HG03066 (cell line): ENCODE measurements around the gene UVRAG.

ENCODE experiments used
- ATAC-seq: cut with Tn5 transposase; IDR thresholded peaks from one replicate; pipeline ENCODE4 v1.9.1; 2021; ENCODE audit warnings: low read depth; ENCODE audit not compliant: unreplicated experiment

Gene UVRAG

DNA sequence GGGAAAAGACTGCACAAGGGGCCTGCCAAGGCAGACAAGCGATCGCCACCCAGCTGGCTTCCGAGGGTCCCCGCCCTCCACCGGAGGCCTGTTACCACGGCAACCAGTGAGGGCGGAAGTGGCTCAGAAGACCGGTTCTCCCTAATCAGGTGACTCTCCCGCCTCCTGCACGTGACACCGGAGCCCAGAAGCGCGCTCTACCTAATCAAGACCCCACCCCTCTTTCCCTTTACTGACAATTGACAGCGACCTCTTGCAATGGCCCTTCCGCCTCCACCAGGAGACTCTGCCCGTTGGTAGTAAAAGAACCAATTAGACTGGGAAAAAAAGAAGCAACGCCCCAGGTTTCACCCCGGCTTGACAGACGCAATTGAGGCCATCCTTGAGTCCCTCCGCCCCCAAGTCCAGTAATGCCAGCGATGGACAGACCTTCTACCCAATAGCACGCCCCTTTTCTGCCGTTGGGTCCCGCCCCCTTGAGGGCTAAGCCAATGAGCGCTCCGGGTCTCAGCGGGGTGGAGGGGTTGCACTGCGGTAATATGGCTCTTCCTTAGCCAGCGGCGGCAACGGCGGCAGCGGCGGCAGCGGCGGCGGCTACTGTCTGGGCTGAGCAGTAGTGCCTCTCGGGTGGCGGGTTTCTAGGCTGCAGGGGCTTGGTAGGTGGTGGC lies at the start of gene UVRAG:
UVRAG (plus strand) TSS at position 534 of the 668 bp plus-strand sequence. CDS start 198 bp downstream, outside the sequence.
- peak; percentile 76 for ATAC-seq

GRCh38 chr11:75766443-75767227 lies 48.4 kb upstream of the UVRAG start:
- ATAC-seq, result no peak

GRCh38 chr11:75767228-75767572 lies 47.8 kb upstream of the UVRAG start:
- ATAC-seq, result no peak

- ATAC-seq, result no peak
Observed at GRCh38 chr11:75767793-75768111, 47.3 kb upstream of the UVRAG start.

GRCh38 chr11:75768112-75768908 lies 46.7 kb upstream of the UVRAG start, which contains the start of gene DGAT2:
Gene DGAT2, plus strand, starts transcription at chr11:75768778. Its CDS starts 214 bp downstream, at chr11:75768992.
- ATAC-seq, result peak; percentile 67

DNA sequence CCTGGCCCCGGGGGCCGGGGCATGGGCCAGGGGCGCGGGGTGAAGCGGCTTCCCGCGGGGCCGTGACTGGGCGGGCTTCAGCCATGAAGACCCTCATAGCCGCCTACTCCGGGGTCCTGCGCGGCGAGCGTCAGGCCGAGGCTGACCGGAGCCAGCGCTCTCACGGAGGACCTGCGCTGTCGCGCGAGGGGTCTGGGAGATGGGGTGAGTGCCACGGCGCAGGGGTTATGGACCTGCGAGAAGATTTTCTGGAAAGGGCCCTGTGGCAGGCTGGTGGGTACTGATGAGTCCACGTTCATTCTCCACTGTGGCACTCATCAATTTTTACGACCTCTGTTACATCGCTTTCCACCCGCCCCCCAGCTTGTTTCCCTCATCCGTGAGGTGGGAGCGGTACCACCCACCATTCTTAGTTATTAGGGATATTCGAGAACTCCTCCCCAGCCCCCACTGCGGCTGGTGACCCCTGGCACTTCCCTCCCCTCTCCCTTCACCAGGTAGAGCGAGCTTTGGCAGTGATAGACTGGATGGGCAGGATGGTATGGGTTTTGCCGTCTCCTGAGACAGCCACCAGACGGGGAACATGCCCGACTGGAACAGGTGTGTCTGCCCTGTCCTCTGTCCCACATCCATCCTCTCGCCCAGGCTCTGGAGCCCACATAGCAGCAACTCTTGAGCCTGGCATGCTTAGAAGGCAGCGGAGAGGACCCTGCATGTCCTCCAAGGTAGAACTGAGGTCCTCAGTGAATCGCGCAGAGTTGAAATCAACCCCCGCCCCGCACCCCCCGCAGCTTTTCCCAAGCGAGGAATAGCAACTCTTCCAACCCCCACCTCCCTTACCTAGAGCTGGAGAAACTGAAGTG lies 45.9 kb upstream of the UVRAG start:
- ATAC-seq, result no peak

DNA sequence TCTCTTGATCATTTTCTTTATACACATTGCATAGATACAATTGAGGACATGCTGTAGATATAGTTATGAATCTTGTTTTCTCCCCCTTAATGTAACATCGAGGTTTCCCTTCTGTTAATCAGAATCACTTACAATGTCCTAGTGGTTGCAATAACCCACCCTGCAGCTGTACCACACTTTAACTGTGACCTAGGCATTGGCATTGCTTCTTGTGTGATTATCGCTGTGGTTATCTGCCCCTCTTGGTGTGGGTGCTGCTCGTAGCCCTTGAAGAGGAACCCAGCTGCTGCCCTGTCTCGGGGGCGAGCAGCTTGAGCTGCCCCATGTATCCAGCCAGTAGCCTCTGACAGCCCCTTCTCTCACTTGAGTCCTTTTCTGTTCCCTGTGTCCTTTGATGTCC lies 44.9 kb upstream of the UVRAG start:
- ATAC-seq, result no peak

GRCh38 chr11:75771646-75772410 lies 43.2 kb upstream of the UVRAG start:
- no peak for ATAC-seq

- peak; percentile 85 for ATAC-seq
Observed at GRCh38 chr11:75773595-75774353, 41.2 kb upstream of the UVRAG start.

DNA sequence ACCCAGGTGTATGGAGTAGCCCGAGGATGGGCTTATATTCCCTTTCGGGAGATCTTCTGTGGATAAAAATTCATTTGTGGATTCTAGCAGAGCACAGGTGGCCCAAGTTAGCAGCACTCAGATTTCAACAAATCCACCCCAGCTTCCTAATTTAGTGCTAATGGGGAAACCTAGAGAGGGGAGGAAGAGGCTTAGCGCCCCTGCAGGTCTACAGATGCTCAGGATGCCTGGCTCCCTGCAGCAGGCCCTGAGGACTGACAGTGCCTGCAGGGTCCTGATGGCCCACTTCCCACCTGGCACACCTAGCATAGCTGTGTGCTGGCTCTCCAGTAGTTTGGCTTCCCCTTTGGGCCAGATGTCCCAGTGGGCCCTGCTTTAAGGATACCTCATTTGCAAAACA lies 40.0 kb upstream of the UVRAG start:
- no peak for ATAC-seq

- ATAC-seq, result no peak
Observed at GRCh38 chr11:75776546-75776945, 38.5 kb upstream of the UVRAG start.

DNA sequence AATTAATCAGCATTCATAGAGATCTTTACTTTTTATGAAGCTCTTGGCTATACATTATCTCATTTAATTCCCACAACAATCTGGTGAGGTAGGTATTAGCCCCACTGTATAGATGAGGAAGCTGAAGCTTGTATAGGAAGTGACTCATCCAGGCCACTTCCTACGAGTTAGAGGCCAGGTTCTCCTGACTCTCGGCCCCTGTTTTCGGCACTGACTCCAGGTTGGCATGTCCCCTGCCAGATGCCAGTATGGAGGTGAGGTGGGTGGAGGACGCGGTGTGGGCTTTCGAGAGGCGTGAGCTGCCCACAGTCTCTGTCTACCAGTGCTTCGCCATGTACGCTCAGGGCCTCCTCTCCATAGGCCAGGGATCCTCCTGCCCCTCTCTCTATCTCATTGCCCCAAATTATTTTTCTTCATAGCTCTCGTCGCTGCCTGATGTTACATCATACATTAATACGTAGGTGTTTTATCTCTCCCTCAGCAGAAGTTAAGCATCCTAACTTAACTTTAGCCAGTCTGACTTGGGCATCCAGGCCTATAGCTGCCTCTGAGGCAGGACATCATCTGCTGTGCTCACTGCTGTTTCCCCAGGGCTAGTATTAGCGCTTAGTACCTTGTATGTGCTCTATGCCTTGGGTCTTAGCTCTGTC lies 37.4 kb upstream of the UVRAG start:
- no peak for ATAC-seq

GRCh38 chr11:75778962-75779361 lies 36.0 kb upstream of the UVRAG start:
- no peak for ATAC-seq

DNA sequence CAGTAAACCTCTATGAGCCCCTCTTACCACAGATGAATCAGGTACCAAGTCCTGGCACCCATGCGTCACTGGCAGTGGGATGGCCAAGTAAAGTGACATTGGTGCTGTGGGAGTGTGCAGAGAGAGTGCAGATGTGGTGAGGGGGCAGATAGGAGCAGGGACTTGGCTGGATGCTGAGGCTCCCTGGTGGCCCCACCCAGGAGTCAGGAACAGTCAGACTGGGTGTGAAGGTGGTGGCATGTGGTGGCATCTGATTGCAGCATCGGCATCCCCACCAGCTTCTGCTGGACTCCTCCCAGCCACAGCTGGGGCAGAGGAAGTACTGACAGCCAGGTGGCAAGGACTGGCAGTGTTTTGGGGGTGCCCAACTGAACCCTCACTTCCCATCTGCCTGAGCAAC lies 35.0 kb upstream of the UVRAG start:
- no peak for ATAC-seq

- no peak for ATAC-seq
Observed at GRCh38 chr11:75780888-75781287, 34.1 kb upstream of the UVRAG start.

DNA sequence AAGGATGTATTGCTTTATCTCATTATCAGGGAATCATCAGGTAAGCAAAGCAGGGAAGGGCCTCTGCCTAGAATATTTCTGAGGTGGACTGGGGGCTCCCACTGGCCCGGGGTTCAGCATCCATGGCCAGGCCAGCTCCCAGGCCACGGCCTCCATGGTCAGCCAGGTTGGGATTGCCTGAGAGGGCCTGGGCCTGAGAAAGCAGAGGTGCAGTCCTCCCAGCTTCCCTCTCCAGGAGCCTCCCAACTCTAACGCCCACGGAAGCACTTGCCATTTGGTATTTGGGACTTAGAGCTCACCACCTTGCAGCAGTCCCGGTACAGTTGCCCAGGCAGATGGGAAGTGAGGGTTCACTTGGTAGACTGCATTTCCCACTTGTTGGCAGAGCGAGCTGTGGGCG lies 33.7 kb upstream of the UVRAG start:
- no peak for ATAC-seq

- no peak for ATAC-seq
Observed at GRCh38 chr11:75781831-75782230, 33.2 kb upstream of the UVRAG start.

DNA sequence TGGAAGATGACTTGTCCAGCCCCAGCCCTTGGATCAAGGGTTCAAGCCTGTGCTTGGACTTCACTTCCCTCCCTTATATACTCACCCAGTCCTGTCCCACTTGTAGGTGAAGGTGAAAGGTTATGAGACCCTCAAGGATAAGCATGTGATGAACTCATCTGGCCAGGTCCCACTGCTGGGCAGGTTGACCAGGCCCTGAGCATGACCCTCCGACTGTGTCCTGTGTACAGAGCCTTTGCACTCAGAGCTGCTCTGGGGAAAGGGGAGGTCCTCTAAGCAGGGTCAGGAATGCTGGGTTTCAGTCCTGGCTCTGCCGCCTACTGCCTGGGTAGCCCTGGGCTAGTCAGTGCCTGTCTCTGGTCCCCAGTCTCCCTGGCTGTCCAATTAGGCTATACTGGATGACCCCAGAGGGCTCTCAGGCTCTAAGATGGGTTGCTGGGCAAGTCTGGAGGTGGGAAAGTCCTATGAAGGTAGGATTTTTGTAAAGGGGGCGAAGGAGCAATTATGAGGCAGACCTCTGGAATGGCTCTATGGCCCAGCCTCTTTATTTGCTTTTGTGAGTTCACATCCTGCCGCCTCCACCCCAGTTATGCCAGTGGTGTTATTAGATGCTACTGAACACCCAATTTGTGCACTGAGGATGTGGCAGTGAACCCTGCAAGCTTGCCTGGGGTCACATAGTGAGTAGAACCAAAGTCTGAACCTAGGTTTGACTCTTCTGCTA lies 32.3 kb upstream of the UVRAG start:
- ATAC-seq, result no peak
